ENCODE data around the gene SLAMF8. TPM values are rescaled to one million over a fixed set of nuclear protein-coding genes. Genes with fewer than 3 reads are reported as not detected.

Gene SLAMF8
- total and polyA plus RNA-seq, 2 of the 8 experiments (the other 6 are each of a cell fraction or from before 2014, with no cell fraction given): not detected

- no peak overlapping the region for H3K18ac ChIP-seq (ENCODE audit: extremely low read depth, low read length)
- DNase-seq (ENCODE audit: low read depth in 1 of 2, low spot score in 2 of 2) (no peak), FAIRE-seq (no peak)
- no peak overlapping the region for H2BK120ac ChIP-seq (replicated peaks; ENCODE audit: low read depth, low read length)
- no peaks in the 10 kb centered on the region for H4K20me1 ChIP-seq (replicated peaks in 1 of 2; ENCODE audit: control insufficient read depth in 1 of 2, insufficient read depth in 2 of 2, low read length in 2 of 2)
- no peak overlapping the region for H3K56ac ChIP-seq (replicated peaks; ENCODE audit: insufficient read length, low read depth, low read length)
- H3K4ac ChIP-seq (replicated peaks; ENCODE audit: insufficient read length, low read depth, low read length): no peak overlapping the region
- no peak overlapping the region for H2AK5ac ChIP-seq (ENCODE audit: low read depth, low read length)
- H2AFZ ChIP-seq (ENCODE audit: low read length): no peak overlapping the region
- H3K23me2 ChIP-seq (ENCODE audit: low read depth, low read length): no peaks in the 10 kb centered on the region
- H3K9ac ChIP-seq (replicated peaks in 1 of 4; ENCODE audit: extremely low read depth in 1 of 4, low read depth in 3 of 4, low read length in 3 of 4): no peak overlapping the region
- no peak overlapping the region for H2BK20ac ChIP-seq (ENCODE audit: low read length)
- H3K79me2 ChIP-seq (ENCODE audit: control insufficient read depth in 1 of 2, insufficient read depth in 2 of 2, low read length in 2 of 2): no peaks in the 10 kb centered on the region
- H3K14ac ChIP-seq (ENCODE audit: insufficient read length): no peak overlapping the region
- no peaks in the 10 kb centered on the region for H3K79me1 ChIP-seq (ENCODE audit: low read depth, low read length)
- no peak overlapping the region for H3K4me3 ChIP-seq (ENCODE audit: extremely low read depth in 1 of 4, insufficient read depth in 2 of 4, low read depth in 3 of 4, low read length in 4 of 4)
- H3K4me1 ChIP-seq (replicated peaks in 1 of 4; ENCODE audit: control insufficient read depth in 3 of 4, insufficient read depth in 4 of 4, low read length in 3 of 4): peaks cover 0 to 2% (median 0%) of the 10 kb centered on the region in 4 experiments; a peak in 2 of 7 replicates
- ChIA-PET CTCF (ENCODE audit: partially characterized antibody) (interaction anchor here (1.0 to 14.8 kb wide), 5 partner anchors 9 to 147 kb away, joined by 4 to 111 read pairs (median 10); no protein-coding TSS in a partner anchor), POLR2A (ENCODE audit: partially characterized antibody) (interaction anchor here (0.6 kb wide), 1 partner anchor 742 kb away, joined by 3 read pairs; no protein-coding TSS in a partner anchor)
- H3K23ac ChIP-seq (ENCODE audit: insufficient read length): no peak overlapping the region
- no peaks in the 10 kb centered on the region; a peak in 1 of 4 replicates for H3K9me3 ChIP-seq (ENCODE audit: insufficient read depth in 2 of 2, low read depth in 1 of 2, low read length in 1 of 2)
- no peak overlapping the region for H4K8ac ChIP-seq (ENCODE audit: extremely low read depth, insufficient read depth, low read length)
- peak overlapping the region; percentile 0; the same call in 1 of the 2 replicates for H2BK12ac ChIP-seq (ENCODE audit: low read depth, low read length)
- H4K5ac ChIP-seq (ENCODE audit: insufficient read length, low read depth, low read length): no peak overlapping the region
- no peak for TF ChIP-seq EGR1 (IDR thresholded peaks at IDR 0.05; ENCODE audit: borderline replicate concordance, low read depth, low read length)
- no peak overlapping the region for H4K91ac ChIP-seq (replicated peaks; ENCODE audit: insufficient read length, low read length)
- peaks cover 0 to 10% (median 8%) of the 10 kb centered on the region in 4 experiments; a peak in 6 of 7 replicates for H3K27me3 ChIP-seq (replicated peaks in 1 of 4; ENCODE audit: control insufficient read depth in 3 of 4, extremely low read depth in 1 of 4, insufficient read depth in 3 of 4, low read length in 3 of 4)
- no peak overlapping the region for H3K4me2 ChIP-seq (ENCODE audit: insufficient read depth in 1 of 2, low read depth in 2 of 2, low read length in 2 of 2)
- no peaks in the 10 kb centered on the region for H3K36me3 ChIP-seq (ENCODE audit: control insufficient read depth in 2 of 4, insufficient read depth in 4 of 4, low read length in 3 of 4)
- no peak overlapping the region for H2BK5ac ChIP-seq (ENCODE audit: low read depth, low read length)
- H3K27ac ChIP-seq (ENCODE audit: low read depth, low read length): no peak overlapping the region
- WGBS, 2 experiments (ENCODE audit: extremely low coverage in 1 of 2, insufficient coverage in 1 of 2, insufficient read length in 1 of 2, insufficient replicate concordance in 2 of 2, low coverage in 1 of 2, low lambda C conversion rate in 2 of 2, missing lambda C conversion rate in 1 of 2): 83% methylated on average over 3 of the region's 3 CpGs; no CpG with 5 or more reads in 1 of the 2 experiments
- no peak overlapping the region for H2BK15ac ChIP-seq (ENCODE audit: low read length)
These were observed 33.8 kb downstream of the SLAMF8 start for GRCh38 chr1:159860456-159860855.
